GM18499 (cell line): ENCODE results near the gene CRYBG1.

Experiments used
- ATAC-seq: cut with Tn5 transposase; IDR thresholded peaks from one replicate; pipeline ENCODE4 v1.9.1; 2021; ENCODE audit warnings: moderate number of reproducible peaks; ENCODE audit not compliant: insufficient read depth, unreplicated experiment

The CRYBG1 gene

DNA sequence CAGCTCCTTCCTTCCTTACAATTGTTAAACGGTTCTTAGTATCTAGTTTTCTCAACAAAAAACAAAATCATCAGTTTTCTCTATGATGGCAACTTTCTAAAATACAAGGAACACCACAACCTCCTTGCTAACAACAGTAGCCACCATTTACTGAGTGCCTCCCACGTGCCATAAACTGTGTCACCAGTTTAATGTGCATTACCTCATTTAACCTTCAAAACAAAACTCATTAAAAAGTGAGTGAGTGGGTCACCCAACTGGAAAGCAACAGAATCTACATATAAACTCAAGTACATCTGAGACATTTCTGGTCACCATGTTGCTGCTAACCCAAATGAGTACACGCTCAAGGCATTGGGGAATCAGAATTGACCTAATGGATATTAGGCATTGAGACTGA is 257.8 kb downstream of the CRYBG1 start:
- ATAC-seq, result no peak

DNA sequence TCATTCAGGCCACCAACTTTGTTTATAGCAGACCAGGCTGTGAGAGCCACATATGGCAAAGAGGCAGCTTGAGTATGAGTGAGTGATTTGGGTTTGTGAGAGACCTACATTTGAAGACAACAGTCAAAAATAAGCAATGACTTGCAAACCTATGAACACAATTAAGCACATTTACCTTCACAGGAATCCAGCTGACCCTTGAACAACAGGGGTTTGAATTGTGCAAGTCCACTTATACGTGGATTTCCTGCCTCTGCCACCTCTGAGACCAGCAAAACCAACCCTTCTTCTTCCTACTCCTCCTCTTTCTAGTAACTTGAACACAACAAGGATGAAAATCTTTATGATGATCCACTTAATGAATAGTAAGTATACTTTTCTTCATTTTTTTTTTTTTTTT is 258.7 kb downstream of the CRYBG1 start:
- no peak for ATAC-seq

DNA sequence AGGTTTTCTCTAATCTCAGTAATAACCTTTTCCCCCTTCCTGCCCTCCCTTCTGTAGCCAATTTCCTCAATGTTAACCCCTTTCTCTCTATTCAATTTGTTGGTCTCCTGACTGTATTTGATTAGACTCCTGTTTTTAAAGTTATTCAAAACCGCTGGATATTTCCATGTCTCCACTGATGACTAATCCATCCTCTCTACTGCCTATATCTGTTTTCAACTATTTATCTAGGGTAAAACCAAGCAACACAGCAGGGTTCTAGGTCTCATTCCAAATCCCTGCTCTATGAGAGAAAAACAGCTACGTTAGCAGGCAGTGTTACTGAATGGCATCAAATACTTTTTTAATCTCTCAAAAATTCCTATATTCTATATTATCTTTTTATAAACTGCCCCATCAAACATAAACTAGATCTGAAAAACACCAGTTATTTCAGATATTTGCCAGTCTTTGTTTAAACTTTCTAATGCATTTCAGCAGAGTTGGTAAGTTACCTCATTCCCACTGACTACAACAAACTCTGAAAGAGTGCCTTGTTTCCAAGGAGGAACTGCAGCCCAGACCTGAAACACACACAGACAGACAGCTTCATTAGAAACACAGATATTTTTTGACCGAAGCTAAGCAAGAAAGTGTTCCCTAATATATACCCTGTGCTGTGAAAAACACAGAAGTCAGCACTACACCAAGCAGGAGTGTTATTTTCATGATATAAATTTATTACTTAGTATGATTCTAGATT is 260.6 kb downstream of the CRYBG1 start:
- no peak for ATAC-seq
